Measurements from ENCODE around the gene HSD17B8.

The HSD17B8 gene

DNA sequence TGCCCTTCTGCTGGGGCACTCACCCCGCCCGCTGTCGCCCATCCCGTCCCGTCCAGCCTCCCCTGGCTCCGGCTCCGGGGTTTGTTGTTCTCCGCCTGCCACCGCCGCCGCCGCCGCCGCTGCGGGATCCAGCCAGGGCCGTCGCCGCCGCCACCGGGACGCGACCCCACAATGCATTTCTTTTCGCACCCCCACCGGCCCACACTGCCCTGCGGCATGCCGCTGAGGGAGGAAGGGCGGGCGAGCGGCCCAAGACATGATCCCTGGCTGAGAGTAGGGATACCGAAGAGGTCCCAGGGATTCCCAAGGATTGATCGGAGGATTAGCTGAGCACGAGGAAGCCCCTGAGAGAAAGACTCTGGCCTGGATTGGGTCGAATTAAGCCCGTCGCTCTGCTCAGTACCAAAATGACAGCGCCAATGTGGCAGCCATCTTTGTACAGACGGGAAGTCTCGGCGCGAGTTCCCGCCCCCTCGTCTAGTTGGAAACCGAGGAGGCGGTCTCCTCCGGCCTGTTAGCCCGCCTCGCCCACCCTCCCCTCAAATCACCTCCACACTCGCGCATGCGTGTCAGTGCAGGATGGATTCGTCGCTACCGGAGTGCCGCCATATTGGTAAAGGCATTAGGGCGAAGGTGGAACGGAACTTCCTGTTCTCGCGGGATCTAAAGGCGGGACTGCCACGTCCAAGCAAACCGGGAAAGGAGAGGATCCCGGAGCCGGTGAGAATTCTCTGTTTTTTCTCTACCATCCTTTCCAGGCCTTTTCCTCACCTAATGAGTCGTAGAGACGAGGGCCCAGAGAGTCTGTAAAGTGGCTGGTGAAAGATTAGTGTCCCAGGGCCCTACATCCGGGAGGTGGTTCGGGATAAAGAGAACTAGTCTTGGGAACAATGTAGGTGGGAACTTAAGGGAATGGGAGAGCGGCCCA is 4.0 kb upstream of the HSD17B8 start, which contains the start of the genes RXRB and SLC39A7:
Gene RXRB, minus strand, starts transcription at position 447 of the 928 bp plus-strand sequence. Its CDS starts 189 bp downstream, at position 258.
Gene SLC39A7, plus strand, starts transcription at position 649 of the 928 bp plus-strand sequence. CDS start 379 bp downstream, outside the sequence.
- TF ChIP-seq, protein P1, sequence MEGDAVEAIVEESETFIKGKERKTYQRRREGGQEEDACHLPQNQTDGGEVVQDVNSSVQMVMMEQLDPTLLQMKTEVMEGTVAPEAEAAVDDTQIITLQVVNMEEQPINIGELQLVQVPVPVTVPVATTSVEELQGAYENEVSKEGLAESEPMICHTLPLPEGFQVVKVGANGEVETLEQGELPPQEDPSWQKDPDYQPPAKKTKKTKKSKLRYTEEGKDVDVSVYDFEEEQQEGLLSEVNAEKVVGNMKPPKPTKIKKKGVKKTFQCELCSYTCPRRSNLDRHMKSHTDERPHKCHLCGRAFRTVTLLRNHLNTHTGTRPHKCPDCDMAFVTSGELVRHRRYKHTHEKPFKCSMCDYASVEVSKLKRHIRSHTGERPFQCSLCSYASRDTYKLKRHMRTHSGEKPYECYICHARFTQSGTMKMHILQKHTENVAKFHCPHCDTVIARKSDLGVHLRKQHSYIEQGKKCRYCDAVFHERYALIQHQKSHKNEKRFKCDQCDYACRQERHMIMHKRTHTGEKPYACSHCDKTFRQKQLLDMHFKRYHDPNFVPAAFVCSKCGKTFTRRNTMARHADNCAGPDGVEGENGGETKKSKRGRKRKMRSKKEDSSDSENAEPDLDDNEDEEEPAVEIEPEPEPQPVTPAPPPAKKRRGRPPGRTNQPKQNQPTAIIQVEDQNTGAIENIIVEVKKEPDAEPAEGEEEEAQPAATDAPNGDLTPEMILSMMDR (IDR thresholded peaks at IDR 0.05), result no peak
- peak; percentile 98 for DNase-seq
- Mint-ChIP-seq H3K9me3 (no peaks in the 10 kb centered on the region), H3K27me3 (ENCODE audit: low read depth, poor library complexity) (peaks cover 14% of the 10 kb centered on the region), H3K4me1 (peaks cover 86% of the 10 kb centered on the region), H3K27ac (peak within 1 kb of the TSS; percentile 99), H3K4me3 (peak within 1 kb of the TSS; percentile 99), H3K36me3 (ENCODE audit: low read depth) (peaks cover 39% of the 10 kb centered on the region)

- no peaks in the 10 kb centered on the region for H3K9me3 Mint-ChIP-seq
- H3K4me3 Mint-ChIP-seq, result peak overlapping the region; percentile 99
- H3K27ac Mint-ChIP-seq, result peak overlapping the region; percentile 99
- DNase-seq, result peak; percentile 35
- peaks cover 15% of the 10 kb centered on the region for H3K27me3 Mint-ChIP-seq (ENCODE audit: low read depth, poor library complexity)
- H3K36me3 Mint-ChIP-seq (ENCODE audit: low read depth), result peaks cover 32% of the 10 kb centered on the region
- H3K4me1 Mint-ChIP-seq, result peaks cover 86% of the 10 kb centered on the region
- TF ChIP-seq, protein P1 (IDR thresholded peaks at IDR 0.05), result no peak
These were observed 3.3 kb upstream of the HSD17B8 start for GRCh38 chr6:33201147-33201545.

DNA sequence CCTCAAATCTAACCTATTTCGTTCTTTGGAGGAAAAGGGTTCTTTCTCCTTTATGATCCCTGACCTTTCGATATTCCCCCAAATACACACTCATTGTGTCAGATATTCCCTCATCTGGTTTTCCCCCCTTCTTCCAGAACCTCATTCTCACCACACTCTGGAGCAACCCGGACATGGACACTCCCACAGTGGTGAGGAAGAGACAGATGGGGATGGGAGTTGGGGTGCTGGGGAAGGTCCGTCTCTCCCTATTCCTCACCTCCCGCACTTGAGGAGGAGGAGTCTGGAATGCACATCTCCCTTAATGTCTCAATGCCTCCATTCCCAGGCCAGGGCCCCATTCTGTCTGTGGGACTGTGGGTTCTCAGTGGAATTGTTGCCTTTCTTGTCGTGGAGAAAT is 2.5 kb upstream of the HSD17B8 start:
- H3K27me3 Mint-ChIP-seq (ENCODE audit: low read depth, poor library complexity), result peaks cover 18% of the 10 kb centered on the region
- peaks cover 25% of the 10 kb centered on the region for H3K36me3 Mint-ChIP-seq (ENCODE audit: low read depth)
- peak overlapping the region; percentile 99 for H3K4me3 Mint-ChIP-seq
- TF ChIP-seq, protein P1 (IDR thresholded peaks at IDR 0.05), result no peak
- no peaks in the 10 kb centered on the region for H3K9me3 Mint-ChIP-seq
- no peak for DNase-seq
- H3K4me1 Mint-ChIP-seq, result peaks cover 88% of the 10 kb centered on the region
- peak overlapping the region; percentile 58 for H3K27ac Mint-ChIP-seq

DNA sequence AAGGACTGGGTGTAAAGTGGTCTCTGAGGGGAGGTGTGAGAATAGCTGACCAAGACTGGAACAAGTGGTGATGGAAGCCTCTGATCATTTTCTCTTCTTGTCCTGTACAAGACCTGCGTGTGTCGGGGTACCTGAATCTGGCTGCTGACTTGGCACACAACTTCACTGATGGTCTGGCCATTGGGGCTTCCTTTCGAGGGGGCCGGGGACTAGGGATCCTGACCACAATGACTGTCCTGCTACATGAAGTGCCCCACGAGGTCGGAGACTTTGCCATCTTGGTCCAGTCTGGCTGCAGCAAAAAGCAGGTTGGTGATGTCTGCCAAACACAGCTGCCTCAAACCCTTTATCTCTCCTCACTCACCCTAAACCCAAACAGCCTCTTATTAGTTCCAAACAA is 1.7 kb upstream of the HSD17B8 start:
- DNase-seq, result no peak
- H3K36me3 Mint-ChIP-seq (ENCODE audit: low read depth), result peaks cover 21% of the 10 kb centered on the region
- no peaks in the 10 kb centered on the region for H3K9me3 Mint-ChIP-seq
- H3K4me3 Mint-ChIP-seq, result peak overlapping the region; percentile 99
- peaks cover 18% of the 10 kb centered on the region for H3K27me3 Mint-ChIP-seq (ENCODE audit: low read depth, poor library complexity)
- no peak overlapping the region for H3K27ac Mint-ChIP-seq
- TF ChIP-seq, protein P1 (IDR thresholded peaks at IDR 0.05), result no peak
- peaks cover 80% of the 10 kb centered on the region for H3K4me1 Mint-ChIP-seq

- H3K4me3 Mint-ChIP-seq, result peak overlapping the region; percentile 99
- H3K36me3 Mint-ChIP-seq (ENCODE audit: low read depth), result peaks cover 21% of the 10 kb centered on the region
- peaks cover 18% of the 10 kb centered on the region for H3K27me3 Mint-ChIP-seq (ENCODE audit: low read depth, poor library complexity)
- TF ChIP-seq, protein P1 (IDR thresholded peaks at IDR 0.05), result no peak
- H3K27ac Mint-ChIP-seq, result no peak overlapping the region
- H3K4me1 Mint-ChIP-seq, result peaks cover 72% of the 10 kb centered on the region
- DNase-seq, result no peak
- no peaks in the 10 kb centered on the region for H3K9me3 Mint-ChIP-seq
These were observed 851 bp upstream of the HSD17B8 start for GRCh38 chr6:33203443-33204164.

Measured in nephron progenitor cell (in vitro differentiated cells).